Thymus (tissue), 11 donors: ENCODE data around the gene NOX4. TPM values are rescaled to one million over a fixed set of nuclear protein-coding genes. Genes with fewer than 3 reads are reported as not detected.

ENCODE experiments used
- DNase-seq, 9 donors: peaks; one replicate each; pipeline ENCODE4 v3.0.0-alpha.2; 2013; ENCODE audit warnings: low spot score in 9 of 9, low read depth in 6 of 9, missing footprints in 1 of 9
- H3K27ac ChIP-seq, 2 donors: one replicate each; pipeline ENCODE4 v1.5.1; 2013; ENCODE audit warnings: control low read depth in 1 of 2, low read depth in 1 of 2, low read length in 1 of 2, mild to moderate bottlenecking in 1 of 2, moderate library complexity in 1 of 2
- H3K27me3 ChIP-seq, 2 donors: one replicate each; pipeline ENCODE4 v1.5.1; 2013; ENCODE audit warnings: low read length in 1 of 2; ENCODE audit not compliant: control insufficient read depth in 2 of 2, insufficient read depth in 1 of 2
- H3K36me3 ChIP-seq, 2 donors: one replicate each; pipeline ENCODE4 v1.5.1; 2013; ENCODE audit warnings: low read length in 1 of 2, mild to moderate bottlenecking in 1 of 2, moderate library complexity in 1 of 2; ENCODE audit not compliant: control insufficient read depth in 2 of 2, insufficient read depth in 2 of 2
- H3K4me1 ChIP-seq, 2 donors: one replicate each; pipeline ENCODE4 v1.5.1; 2013; ENCODE audit warnings: low read length in 2 of 2; ENCODE audit not compliant: control insufficient read depth in 2 of 2, insufficient read depth in 2 of 2
- H3K4me3 ChIP-seq, 2 donors: one replicate each; pipeline ENCODE4 v1.5.1; 2013; ENCODE audit warnings: low read length in 2 of 2, control low read depth in 1 of 2, mild to moderate bottlenecking in 1 of 2
- H3K9me3 ChIP-seq, 2 donors: one replicate each; pipeline ENCODE4 v1.5.1; 2013; ENCODE audit warnings: low read length in 1 of 2, mild to moderate bottlenecking in 1 of 2; ENCODE audit not compliant: control insufficient read depth in 2 of 2, insufficient read depth in 1 of 2
- WGBS: extraction: QIAGEN DNeasy Blood & Tissue Kit; methylation state at CpG from one replicate; pipeline ENCODE4 v1.1.7; 2013; 5-methylcytosine and 5-hydroxymethylcytosine counted together
- polyA plus RNA-seq: library from polyadenylated mRNA; stranded (reverse); fragments of 200-250 nt; gene quantifications from one replicate; pipeline ENCODE4 v1.2.3, GENCODE V29; 2013
- total RNA-seq: library from RNA; stranded (reverse); fragments of 120-200 nt; gene quantifications from one replicate; pipeline ENCODE4 v1.2.4, GENCODE V29; 2013
- donor health status: healthy.

NOX4 gene
- total and polyA plus RNA-seq, 2 donors: 0.80 to 6.8 TPM

GRCh38 chr11:89487016-89487415 lies 4.2 kb downstream of the NOX4 start:
- Histone ChIP-seq H3K9me3 (no peaks in the 10 kb centered on the region), H3K27ac (no peak overlapping the region), H3K27me3 (peaks cover 9 to 23% of the 10 kb centered on the region in 2 donors), H3K4me1 (no peaks in the 10 kb centered on the region), H3K4me3 (no peak overlapping the region), H3K36me3 (no peaks in the 10 kb centered on the region)
- DNase-seq: no peak
- 88% methylated on average over 3 of the region's 3 CpGs for whole genome bisulfite sequencing

GRCh38 chr11:89484896-89485295 lies 6.3 kb downstream of the NOX4 start:
- Histone ChIP-seq H3K36me3 (no peaks in the 10 kb centered on the region), H3K4me3 (no peak overlapping the region), H3K27ac (no peak overlapping the region), H3K4me1 (no peaks in the 10 kb centered on the region), H3K9me3 (no peaks in the 10 kb centered on the region), H3K27me3 (peaks cover 0 to 3% of the 10 kb centered on the region in 2 donors)
- no peak for DNase-seq

GRCh38 chr11:89477175-89477574 lies 14.0 kb downstream of the NOX4 start:
- Histone ChIP-seq H3K9me3 (no peaks in the 10 kb centered on the region), H3K4me1 (no peaks in the 10 kb centered on the region), H3K27me3 (no peaks in the 10 kb centered on the region), H3K36me3 (no peaks in the 10 kb centered on the region), H3K27ac (no peak overlapping the region), H3K4me3 (no peak overlapping the region)
- 83% methylated on average over 6 of the region's 6 CpGs for WGBS
- no peak for DNase-seq

DNA sequence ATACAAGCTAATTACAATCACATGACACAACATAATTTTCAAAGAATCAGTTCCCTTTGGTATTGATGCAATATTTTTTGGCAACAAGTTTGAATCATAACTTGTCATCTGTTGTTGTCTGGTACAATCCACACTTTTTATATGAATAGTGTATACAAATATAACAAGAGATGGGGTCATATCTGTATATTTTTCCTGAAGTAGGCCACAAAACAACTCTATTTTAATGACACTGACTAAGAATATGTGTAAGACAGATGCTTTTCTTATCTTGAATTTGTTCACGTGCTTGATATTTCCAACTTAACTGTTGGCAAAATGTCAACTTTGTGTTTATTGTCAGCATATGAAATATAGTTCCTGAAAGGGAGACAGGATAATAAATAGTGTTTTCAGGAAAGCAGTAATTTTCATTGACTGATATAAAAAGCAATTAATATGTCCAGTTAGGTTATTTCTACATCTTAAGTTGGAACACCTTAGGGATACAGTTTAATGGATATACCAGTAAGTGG lies 27.9 kb downstream of the NOX4 start:
- H3K27ac ChIP-seq: no peak overlapping the region
- H3K4me1 ChIP-seq: no peaks in the 10 kb centered on the region
- H3K4me3 ChIP-seq: no peak overlapping the region
- no peaks in the 10 kb centered on the region for H3K27me3 ChIP-seq
- WGBS: 42% methylated on average over 1 of the region's 1 CpG
- no peak for DNase-seq
- H3K9me3 ChIP-seq: no peaks in the 10 kb centered on the region
- H3K36me3 ChIP-seq: no peaks in the 10 kb centered on the region

GRCh38 chr11:89458716-89459115 lies 32.5 kb downstream of the NOX4 start:
- DNase-seq: no peak
- H3K4me3 ChIP-seq: no peak overlapping the region
- no peaks in the 10 kb centered on the region for H3K4me1 ChIP-seq
- H3K9me3 ChIP-seq: peaks cover 0 to 9% of the 10 kb centered on the region in 2 donors
- no peaks in the 10 kb centered on the region for H3K36me3 ChIP-seq
- no peaks in the 10 kb centered on the region for H3K27me3 ChIP-seq
- 82% methylated on average over 2 of the region's 2 CpGs for WGBS
- H3K27ac ChIP-seq: no peak overlapping the region

DNA sequence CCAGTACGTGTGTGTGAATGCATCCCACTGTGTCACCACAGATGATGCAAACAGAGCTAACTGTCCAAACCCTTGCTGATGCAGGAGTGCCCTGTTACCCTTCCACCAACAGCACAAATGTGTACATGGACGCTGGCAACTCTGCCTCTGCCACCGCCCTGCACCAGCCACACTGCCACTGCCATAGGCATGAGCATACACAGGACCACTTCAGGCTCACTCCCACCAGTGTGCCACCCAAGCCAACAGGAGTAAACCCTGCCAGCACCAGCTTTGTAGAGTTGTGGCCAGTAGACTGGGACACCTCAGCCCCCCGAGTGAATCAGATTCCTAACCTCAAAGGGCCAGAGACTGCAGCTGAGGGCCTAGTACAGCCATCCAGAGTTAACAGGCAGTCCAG lies 34.0 kb downstream of the NOX4 start:
- no peak overlapping the region for H3K4me3 ChIP-seq

GRCh38 chr11:89456681-89457080 lies 34.5 kb downstream of the NOX4 start:
- Histone ChIP-seq H3K36me3 (no peaks in the 10 kb centered on the region), H3K4me1 (no peaks in the 10 kb centered on the region), H3K4me3 (no peak overlapping the region), H3K9me3 (peaks cover 0 to 9% of the 10 kb centered on the region in 2 donors), H3K27ac (no peak overlapping the region), H3K27me3 (no peaks in the 10 kb centered on the region)
- DNase-seq: no peak
- WGBS: 78% methylated on average over 2 of the region's 2 CpGs

More for the DNA sequence above, 34.0 kb downstream of the NOX4 start:
- Histone ChIP-seq H3K36me3 (no peaks in the 10 kb centered on the region), H3K27ac (no peak overlapping the region), H3K4me1 (no peaks in the 10 kb centered on the region), H3K9me3 (peaks cover 0 to 9% of the 10 kb centered on the region in 2 donors), H3K27me3 (no peaks in the 10 kb centered on the region)
- 92% methylated on average over 4 of the region's 4 CpGs for WGBS
- no peak for DNase-seq

GRCh38 chr11:89452780-89453179 lies 38.4 kb downstream of the NOX4 start:
- H3K4me1 ChIP-seq: no peaks in the 10 kb centered on the region
- no peak for DNase-seq
- no peak overlapping the region for H3K4me3 ChIP-seq
- WGBS: 82% methylated on average over 3 of the region's 3 CpGs
- H3K9me3 ChIP-seq: peaks cover 0 to 9% of the 10 kb centered on the region in 2 donors
- H3K27me3 ChIP-seq: no peaks in the 10 kb centered on the region
- H3K27ac ChIP-seq: no peak overlapping the region
- no peaks in the 10 kb centered on the region for H3K36me3 ChIP-seq

GRCh38 chr11:89447845-89448244 lies 43.3 kb downstream of the NOX4 start:
- H3K9me3 ChIP-seq: no peaks in the 10 kb centered on the region
- no peaks in the 10 kb centered on the region for H3K36me3 ChIP-seq
- no peaks in the 10 kb centered on the region for H3K27me3 ChIP-seq
- DNase-seq: no peak
- no peak overlapping the region for H3K27ac ChIP-seq
- no peak overlapping the region for H3K4me3 ChIP-seq
- H3K4me1 ChIP-seq: no peaks in the 10 kb centered on the region
